HUDEP-2 (cell line): Measurements from ENCODE around the gene DNAJC12.
"Not testable (repeated sequence)": the region's sequence is repeated elsewhere in the genome, so short reads cannot be mapped to it uniquely, and the experiment has no call there.

Experiments
- DNase-seq, 76 experiments: peaks; one replicate each; lab custom pipeline; 2025; ENCODE audit not compliant: unreplicated experiment in 76 of 76; lab: John Stamatoyannopoulos, UW

The DNAJC12 gene

DNA sequence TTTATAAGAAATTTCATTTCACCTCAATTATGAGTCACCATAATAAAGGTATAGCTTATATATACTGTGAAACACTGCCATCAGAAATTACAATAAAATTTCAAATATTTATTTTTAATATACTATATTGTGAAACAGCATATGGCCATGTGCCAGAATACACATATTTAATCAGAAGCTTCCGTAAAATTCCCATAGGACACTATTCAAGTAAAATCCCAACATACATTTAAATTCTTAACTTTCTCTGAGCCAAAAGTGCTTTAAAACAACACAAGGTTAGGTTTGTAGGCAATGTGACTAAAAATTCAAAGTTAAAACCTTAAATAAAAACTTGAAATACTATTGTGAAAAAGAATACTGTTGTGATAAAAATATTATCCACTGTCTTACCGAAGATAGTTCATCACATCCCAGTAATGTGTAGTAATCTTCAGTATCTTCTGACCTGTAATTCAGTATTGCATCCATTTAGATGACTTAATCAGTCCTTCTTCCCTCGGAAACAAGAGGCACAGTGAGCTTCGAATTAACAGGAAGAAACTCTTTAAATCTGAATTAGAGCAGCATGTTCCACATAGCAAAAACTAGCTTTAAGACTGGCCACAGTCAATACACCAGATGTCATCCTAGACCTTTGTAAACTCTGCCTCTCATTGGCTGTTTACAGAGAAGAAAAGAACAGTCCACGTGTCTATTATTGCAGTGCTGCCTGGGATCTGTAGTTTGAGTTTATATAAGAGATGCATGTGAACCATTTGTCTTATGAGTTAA lies at the start of gene DNAJC12:
Gene DNAJC12, minus strand, starts transcription at position 648 of the 774 bp plus-strand sequence. Its CDS starts 177 bp downstream, at position 471.
- peak in 18 of 76 experiments; percentile 3 to 69 (median 25) for DNase-seq

DNA sequence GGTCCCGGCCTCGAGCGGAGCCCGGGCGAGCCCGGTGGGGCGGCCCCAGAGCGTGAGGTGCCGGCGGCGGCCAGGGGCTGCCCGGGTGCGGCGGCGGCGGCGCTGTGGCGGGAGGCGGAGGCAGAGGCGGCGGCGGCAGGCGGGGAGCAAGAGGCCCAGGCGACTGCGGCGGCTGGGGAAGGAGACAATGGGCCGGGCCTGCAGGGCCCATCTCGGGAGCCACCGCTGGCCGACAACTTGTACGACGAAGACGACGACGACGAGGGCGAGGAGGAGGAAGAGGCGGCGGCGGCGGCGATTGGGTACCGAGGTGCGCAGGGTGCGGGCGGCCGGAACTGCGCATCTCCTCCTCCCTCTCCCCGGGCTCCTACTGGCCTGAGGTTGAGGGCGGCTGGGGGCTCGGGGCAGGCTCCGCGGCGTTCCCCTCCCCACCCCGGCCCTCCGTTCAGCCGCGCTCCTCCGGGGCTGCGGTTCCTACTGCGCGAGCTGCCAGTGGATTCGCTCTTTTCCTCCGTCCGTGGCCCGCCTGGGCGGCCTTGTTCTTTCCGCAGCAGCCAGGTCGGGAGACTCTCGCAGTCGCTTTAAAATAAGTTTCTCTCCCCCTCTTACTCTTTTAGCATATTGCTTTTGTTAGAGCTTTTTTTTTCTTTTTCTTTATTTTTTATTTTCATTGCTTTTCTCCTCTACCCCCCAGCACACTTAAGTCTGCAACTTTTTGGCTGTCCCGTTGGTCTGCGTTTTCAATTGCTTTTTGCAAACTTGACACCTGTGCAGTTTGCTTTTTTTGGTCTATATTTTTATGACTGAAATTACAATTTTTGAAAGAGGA lies 47.1 kb upstream of the DNAJC12 start:
- DNase-seq: peak in 70 of 76 experiments; percentile 9 to 70 (median 51)

DNA sequence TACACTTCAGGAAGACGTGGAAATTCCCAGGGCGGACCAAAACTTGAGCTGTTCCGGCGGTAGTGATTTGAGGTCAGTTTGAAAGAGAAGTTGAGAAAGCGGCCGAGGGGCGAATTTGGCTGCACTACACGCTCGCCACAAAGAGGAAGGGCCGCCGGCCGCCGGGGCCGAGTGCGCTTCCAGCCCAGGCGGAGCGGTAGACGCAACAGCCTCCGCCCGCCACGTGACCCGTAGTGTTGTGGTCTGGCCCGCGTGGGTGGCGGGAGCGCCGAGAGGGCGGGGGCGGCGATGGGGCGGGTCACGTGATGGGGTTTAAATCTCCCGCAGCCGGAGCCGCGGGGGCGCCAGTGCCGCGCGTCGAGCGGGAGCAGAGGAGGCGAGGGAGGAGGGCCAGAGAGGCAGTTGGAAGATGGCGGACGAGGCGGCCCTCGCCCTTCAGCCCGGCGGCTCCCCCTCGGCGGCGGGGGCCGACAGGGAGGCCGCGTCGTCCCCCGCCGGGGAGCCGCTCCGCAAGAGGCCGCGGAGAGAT lies 46.4 kb upstream of the DNAJC12 start, which contains the start of gene SIRT1:
Gene SIRT1, plus strand, starts transcription at position 344 of the 529 bp plus-strand sequence. Its CDS starts 66 bp downstream, at position 410.
- peak; percentile 25 to 97 (median 93) for DNase-seq

DNA sequence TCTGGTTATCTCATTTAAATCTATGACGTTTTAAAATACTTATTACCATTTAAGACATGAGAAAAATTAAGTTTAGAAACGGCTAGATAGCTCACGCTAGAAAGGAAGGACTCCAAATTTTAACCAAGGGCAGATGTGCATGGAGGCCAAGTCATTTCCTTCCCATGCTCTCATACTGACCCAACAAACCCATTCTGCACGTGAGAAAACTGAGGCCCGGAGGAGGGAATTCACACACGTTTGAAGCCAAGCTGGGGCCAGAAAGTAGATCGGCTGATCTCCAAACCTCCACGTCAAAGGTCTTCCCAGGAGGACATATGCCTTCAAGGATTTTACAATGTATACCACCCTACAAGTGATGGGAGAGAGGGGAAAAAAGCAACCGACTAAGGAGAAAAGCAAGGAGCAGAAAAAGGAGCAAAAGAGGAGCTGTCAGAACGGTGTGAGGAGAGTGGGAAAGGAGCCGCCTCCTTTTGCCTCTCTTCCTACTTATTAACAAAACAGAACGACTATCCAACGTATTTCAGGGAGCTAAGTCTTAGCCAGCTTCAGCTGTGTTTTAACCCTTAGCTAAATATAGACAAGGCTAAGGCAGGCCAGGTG lies 45.8 kb upstream of the DNAJC12 start:
- DNase-seq: peak in 9 of 76 experiments; percentile 0 to 20 (median 13)

DNA sequence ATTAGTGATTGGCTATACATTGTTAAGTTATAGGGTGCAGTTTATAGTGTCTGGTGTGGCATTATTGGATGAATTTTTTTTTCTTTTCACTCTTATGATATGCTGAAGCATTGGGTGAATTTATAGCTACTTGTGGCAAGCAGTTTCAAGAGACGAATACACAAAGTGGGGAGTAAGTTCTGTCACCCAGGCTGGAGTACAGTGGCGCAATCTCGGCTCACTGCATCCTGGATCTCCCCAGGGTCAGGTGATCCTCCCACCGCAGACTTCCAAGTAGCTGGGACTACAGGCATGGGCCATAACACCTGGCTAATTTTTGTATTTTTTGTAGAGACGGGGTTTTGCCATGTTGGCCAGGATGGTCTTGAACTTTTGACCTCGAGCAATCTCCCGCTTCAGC lies 40.1 kb upstream of the DNAJC12 start:
- DNase-seq: no peak

DNA sequence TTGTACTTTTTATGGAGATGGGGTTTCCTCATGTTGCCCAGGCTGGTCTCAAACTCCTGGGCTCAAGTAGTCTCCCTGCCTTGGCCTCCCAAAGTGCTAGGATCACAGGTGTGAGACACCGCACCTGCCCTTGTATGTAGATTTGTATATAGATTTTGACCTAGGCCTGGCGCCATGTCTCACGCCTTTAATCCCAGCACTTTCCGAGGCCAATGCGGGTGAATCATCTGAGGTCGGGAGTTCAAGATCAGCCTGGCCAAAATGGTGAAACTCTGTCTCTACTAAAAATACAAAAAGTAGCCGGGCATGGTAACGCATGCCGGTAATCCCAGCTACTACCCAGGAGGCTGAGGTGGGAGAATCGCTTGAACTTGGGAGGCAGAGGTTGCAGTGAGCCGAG lies 39.4 kb upstream of the DNAJC12 start:
- not testable (repeated sequence) for DNase-seq

DNA sequence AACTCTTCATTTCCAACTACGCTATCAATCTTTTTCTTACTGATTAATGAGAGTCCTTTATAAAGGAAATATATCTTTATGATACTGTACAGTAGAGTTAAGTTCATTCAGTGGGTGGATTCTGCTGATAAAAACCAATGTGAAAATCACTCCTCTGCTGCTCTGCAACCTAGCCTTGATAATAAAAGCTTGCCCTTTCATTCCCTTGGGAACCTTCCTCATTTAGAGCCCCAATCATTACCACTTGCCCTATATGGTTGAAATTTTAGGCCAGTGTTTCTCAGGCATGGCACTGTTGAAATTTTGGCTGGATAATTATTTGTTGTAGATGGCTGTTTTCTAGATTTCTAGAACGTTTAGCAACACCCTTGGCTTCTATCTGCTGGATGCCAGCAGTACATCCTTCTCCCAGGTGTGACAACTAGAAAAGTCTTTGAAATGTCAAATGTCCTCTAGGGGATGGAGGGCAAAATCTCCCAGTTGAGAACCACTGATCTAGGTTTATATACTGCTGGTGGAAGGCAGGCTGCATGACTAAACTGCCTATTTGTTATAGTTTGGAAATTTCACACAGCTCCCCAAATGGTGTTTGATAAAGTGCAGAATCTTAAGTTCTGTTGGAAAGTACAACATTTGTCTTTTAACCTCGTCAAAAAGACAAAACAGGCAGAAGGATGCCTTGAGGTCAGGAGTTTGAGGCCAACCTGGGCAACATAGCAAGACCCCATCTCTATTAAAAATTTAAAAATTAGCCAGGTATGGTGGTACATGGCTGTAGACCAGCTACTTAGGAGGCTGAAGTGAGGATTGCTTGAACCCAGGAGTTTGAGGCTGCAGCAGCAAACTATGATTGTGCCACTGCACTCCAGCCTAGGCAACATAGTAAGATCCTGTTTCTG lies 37.6 kb upstream of the DNAJC12 start:
- DNase-seq: no peak

DNA sequence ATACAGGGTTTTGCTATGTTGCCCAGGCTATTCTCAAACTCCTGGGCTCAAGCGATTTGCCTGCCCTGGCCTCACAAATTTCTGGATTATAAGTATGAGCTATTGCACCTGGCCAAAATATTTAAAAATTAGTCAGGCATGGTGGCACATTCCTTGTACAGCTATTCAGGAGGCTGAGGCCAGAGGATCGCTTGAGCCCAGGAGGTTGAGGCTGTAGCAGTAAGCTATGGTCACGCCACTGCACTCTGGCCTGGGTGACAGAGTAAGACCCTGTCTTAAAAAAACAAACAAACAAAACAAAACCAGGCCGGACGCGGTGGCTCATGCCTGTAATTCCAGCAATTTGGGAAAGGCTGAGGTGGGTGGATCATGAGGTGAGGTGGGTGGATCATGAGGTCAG lies 32.0 kb upstream of the DNAJC12 start:
- DNase-seq: no peak

DNA sequence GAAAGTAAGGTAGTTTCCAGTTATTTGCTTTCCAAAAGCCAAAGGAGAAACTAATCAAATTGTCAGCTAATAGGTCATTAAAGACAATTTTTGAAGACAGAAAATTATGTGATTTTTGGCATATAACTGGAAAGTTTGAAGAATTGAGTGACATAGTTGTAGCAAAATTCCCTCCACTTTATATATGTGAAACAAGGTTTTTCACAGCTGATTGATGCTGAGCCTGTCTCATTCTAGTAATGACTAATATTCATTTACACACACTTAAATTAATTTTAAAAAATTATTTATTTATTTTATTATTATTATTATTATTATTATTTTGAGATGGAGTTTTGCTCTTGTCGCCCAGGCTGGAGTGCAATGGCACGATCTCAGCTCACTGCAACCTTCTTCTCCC lies 30.1 kb upstream of the DNAJC12 start:
- no peak for DNase-seq

DNA sequence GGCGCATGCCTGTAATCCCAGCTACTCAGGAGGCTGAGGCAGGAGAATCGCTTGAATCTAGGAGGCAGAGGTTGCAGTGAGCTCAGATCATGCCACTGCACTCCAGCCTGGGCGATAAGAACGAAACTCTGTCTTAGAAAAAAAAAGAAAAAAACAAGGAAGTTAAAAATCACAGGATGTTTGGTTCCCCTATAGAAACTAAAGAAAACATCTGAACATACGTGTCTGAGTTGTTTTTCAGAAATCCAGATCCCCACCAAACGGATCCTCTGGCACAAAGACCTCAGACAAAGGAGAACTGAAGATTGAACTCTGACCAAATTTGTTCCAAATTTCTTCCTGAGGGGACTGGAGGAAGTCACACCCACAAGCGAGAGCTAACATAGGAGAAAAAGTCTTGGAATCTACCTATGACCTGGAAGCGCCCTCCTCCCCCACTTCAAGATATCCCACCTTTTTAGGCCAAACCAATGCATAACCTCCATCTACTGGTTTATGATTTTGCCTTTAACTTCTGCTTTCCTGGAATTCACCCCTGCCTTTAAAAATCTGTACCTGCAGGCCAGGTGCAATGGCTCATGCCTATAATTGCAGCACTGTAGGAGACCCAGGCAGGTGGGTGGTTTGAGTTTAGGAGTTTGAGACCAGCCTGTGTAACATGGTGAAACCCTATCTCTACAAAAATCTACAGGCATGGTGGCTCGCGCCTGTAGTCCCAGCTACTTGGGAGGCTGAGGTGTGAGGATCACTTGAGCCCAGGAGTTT lies 26.8 kb upstream of the DNAJC12 start:
- DNase-seq: no peak

DNA sequence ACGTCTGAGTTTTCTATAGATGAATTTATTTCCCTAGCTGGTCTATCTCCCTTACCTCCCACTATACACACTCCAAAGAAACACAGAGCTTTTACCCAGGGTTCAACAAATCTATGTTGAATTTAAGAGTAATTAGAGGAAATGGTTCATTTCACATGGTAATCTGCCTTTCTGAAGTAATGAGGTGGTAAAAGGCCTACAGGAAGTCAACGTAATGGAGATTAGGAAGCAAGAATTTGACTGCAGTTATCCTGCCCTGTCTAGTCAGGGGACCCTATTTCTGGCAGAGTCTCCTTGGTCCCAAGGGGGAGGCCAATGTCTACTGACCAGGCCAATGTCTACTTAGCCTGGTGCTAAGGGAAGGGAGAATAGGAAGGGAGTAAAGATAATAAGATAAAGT lies 25.1 kb upstream of the DNAJC12 start:
- DNase-seq: no peak

DNA sequence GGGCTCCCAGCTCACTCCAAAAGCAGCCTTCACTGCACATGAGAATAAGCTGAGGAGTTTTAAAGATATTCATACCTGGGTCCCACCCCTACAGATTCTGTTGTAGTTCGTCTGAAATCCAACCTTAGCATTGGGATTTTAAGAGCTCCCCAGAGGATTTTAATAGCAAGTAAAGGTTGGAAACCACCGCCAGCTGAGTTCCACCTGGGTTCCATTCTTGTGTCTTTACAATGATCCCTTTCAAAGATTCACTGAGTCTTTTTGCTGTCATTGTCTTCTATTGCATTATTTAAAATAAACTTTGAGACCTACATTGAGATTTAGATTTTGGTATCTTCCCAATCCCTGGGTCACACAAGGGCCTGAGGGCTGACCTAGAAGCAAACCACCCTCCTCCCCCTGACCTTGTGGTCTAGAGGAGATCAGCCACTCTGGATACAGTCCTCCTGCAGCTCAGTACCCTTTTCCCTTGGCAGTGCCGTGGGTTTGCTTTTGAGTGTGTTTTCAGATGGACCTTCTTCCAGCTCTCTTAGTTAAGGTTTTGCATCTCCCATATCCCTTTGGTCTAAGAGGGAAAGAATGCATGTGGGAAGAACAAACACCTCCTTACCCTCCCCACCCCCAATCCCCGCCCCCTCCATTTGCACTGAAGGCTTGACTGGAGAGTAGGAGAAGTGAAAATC lies 23.9 kb upstream of the DNAJC12 start:
- DNase-seq: no peak

DNA sequence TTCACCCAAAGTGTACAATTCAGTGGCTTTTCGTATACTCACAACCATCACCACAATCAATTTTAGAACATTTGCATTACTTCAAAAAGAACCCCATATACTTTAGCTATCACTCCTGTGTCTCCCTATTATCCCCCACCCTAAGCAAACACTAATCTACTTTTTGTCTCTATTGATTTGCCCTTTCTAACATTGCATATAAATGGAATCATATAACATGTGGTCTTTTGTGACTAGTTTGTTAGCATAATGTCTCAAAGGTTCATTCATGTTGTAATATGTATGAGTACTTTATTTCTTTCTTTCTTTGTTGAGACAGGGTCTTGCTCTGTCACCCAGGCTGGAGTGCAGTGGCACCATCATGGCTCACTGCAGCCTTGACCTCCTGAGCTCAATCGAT lies 21.0 kb upstream of the DNAJC12 start:
- no peak for DNase-seq

DNA sequence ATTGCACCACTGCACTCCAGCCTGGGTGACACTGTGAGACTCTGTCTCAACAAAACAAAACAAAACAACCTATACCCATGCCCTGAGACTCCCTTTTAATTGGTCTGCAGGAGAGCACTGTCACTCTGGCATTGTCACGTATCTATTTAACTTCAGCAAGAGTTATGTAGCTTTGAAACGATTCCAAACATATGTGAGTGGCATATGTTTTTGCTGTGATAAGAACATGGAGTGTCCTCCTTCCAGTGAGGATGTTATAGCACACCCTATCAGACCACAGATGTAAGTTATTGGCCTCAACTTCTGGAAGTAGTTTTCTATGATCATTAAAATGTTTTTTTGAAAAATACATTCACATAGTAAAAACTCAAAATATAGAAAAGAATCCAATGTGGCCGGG lies 15.5 kb upstream of the DNAJC12 start:
- peak in 66 of 76 experiments; percentile 4 to 95 (median 56) for DNase-seq

DNA sequence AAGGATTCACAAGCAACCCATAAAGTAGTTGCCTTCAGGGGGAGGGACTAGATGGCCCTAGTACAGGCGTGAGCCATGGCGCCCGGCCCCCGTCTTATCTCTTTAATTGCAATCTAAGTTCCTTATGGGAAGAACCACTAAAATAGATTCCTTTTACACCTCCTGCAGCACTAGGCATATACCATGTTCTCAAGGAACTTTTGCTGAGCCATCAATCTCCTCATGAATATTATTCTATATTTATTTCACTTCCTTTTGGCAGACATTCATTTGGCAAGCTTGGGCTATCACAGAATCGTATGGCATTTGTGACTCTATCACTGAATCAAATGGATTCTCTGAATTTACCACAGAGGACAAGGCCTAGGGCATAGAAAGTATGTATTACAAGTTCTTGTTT lies 14.8 kb upstream of the DNAJC12 start:
- DNase-seq: no peak

DNA sequence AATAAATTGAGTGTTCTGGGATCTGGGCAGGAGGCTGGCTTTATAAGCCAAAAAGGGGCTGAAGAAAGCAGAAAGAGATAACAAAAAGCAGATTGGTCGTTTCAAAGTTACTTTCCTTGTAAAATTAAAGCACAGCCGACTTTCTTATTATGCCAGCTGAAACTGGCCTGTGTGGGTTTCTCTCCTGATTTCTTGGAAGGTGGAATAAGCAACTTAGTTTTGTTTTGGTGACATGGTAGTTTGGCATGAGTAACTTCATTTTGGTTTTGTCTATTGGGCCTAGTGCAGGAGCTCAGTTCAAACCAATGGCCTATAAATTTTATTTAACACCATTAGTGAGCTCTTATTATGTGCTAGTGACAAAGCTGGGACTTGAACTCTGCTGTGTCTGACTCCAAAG lies 13.2 kb upstream of the DNAJC12 start:
- DNase-seq: no peak

DNA sequence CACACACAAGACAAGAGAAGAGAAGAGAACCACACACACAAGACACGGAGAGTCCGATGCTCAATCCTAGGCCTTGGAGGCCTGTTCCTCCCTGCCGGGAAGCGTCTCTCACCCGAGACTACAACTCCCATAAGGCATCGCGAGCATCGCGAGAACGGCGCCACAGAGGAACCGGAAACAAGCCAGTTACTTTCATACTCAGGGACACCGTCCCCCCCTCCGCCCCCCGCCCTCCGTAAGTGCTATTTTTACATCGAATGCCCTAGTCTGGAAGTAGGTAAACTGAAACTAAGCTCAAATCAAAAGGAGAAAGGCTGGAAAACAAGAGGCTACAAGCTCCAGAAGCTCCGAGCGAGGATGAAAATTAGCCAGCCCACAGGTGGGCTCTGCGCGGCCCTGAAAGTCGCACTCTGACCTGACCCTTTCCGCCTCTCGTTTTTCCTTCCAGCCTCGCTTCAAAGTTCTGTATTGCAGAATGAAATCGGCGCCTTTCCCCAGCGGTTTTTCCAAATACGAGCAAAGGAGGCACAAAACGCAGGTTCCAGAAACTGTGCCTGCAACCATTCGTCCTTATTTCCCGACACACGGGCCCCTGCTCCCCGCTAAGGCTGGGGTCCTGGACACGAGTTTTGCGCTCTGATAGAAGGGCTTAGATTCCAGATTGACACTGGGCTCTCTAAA lies 11.5 kb upstream of the DNAJC12 start:
- peak in 75 of 76 experiments; percentile 23 to 94 (median 82) for DNase-seq

DNA sequence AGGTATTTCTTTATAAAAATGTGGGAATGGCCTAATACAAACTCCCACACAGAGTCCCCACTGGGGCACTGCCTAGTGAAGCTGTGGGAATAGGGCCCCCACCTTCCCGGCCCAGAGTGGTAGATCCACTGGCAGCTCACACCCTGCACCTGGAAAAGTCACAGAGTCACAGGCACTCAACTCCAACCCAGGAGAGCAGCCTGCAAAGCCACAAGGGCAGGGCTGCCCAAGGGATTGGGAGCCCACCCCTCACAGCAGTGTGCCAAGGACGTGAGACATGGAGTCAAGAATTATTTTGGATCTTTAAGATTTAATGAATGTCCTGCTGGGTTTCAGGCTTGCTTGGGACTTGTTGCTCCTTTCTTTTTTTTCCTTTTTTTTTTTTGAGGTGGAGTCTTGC lies 5.3 kb upstream of the DNAJC12 start:
- DNase-seq: no peak
